IPS-18c (cell line): ENCODE measurements around the gene MAGI2.
"Not testable (repeated sequence)": the region's sequence is repeated elsewhere in the genome, so short reads cannot be mapped to it uniquely, and the experiment has no call there.

Experiments used
- H3K4me3 ChIP-seq: 2 replicates; pipeline ENCODE4 v1.7.0; 2013; ENCODE audit warnings: low read depth, mild to moderate bottlenecking, low read length, moderate library complexity; ENCODE audit not compliant: insufficient read depth
- H3K9me3 ChIP-seq: one replicate; pipeline ENCODE4 v1.6.1; 2013; ENCODE audit warnings: mild to moderate bottlenecking, low read length, moderate library complexity; ENCODE audit not compliant: control insufficient read depth, insufficient read depth

Gene MAGI2

DNA sequence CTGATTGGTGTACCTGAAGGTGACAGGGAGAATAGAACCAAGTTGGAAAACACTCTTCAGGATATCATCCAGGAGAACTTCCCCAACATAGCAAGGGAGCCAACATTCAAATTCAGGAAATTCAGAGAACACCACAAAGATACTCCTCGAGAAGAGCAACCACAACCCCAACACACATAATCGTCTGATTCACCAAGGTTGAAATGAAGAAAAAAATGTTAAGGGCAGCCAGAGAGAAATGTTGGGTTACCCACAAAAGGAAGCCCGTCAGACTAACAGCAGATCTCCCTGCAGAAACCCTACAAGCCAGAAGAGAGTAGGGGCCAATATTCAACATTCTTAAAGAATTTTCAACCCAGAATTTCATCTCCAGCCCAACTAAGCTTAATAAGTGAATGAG is 1164.0 kb downstream of the MAGI2 start:
- not testable (repeated sequence) for H3K4me3 ChIP-seq, H3K9me3 ChIP-seq

GRCh38 chr7:78284945-78285344 is 1168.5 kb downstream of the MAGI2 start:
- H3K4me3 ChIP-seq: no peak overlapping the region
- no peaks in the 10 kb centered on the region for H3K9me3 ChIP-seq

DNA sequence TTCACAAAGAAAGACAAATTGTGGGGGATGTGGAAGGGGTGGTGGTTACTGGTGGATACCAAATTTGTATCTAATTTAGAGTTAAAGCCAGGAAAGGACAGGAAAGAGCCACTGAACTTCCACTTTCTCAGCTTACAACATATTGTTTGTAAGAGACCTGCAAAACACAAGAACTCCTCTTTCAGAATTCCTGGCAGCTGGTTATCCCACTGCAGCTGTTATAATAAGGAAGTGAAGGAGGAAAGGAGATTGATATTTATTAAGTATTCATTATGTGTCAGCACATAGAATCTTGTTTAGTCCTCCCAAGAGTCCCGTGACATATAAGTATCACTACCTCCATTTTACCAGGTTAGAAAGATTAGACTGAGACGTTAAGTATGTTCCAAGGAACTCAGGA is 1173.2 kb downstream of the MAGI2 start:
- no peak overlapping the region for H3K4me3 ChIP-seq
- peaks cover 2% of the 10 kb centered on the region for H3K9me3 ChIP-seq

- Histone ChIP-seq H3K4me3 (no peak overlapping the region), H3K9me3 (peaks cover 2% of the 10 kb centered on the region)
Measured at GRCh38 chr7:78279457-78279856, 1174.0 kb downstream of the MAGI2 start.

GRCh38 chr7:78279032-78279431 is 1174.4 kb downstream of the MAGI2 start:
- Histone ChIP-seq H3K9me3 (peaks cover 2% of the 10 kb centered on the region), H3K4me3 (no peak overlapping the region)

DNA sequence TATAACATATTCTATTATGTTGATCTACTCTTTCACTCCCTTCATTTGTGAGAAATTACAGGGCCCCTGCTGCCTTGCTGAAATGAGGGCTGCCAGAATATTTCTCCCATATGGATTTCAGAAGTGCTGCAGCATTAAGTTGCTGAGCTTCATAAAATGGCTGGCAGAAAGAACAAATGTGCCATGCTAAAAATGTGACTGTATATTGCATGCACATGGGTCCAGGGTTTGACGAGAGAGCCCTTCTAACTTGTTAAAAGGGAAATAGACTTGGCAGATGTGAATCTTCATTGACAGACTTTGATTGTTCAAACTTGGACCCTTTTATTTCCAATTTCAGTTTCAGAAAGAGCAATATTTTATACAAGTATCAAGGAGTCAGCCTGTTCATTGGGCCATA is 1186.3 kb downstream of the MAGI2 start:
- Histone ChIP-seq H3K9me3 (no peaks in the 10 kb centered on the region), H3K4me3 (no peak overlapping the region)

DNA sequence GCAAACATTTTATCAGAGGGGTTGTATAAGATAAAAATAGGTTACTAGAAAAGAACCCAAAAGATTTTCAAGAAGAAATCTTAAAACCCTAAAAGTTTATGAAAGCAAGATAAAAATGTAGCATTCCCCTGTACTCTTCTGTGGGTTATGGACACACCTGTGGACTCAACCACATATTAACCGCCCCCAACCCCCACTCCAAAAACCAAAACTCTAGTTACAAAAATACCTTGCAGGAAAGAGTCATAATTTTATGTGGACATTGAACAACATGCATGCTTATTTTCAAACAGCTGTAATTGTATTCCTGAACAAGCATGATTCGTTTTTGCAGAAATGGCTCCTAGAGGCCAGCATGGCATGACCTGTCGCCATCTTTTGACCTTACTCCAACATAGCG is 1188.0 kb downstream of the MAGI2 start:
- Histone ChIP-seq H3K4me3 (no peak overlapping the region), H3K9me3 (no peaks in the 10 kb centered on the region)

GRCh38 chr7:78265071-78265470 is 1188.4 kb downstream of the MAGI2 start:
- Histone ChIP-seq H3K9me3 (no peaks in the 10 kb centered on the region), H3K4me3 (no peak overlapping the region)

- Histone ChIP-seq H3K9me3 (no peaks in the 10 kb centered on the region), H3K4me3 (no peak overlapping the region)
Measured at GRCh38 chr7:78264105-78264504, 1189.4 kb downstream of the MAGI2 start.

GRCh38 chr7:78261739-78262138 is 1191.7 kb downstream of the MAGI2 start:
- H3K4me3 ChIP-seq: no peak overlapping the region
- no peaks in the 10 kb centered on the region for H3K9me3 ChIP-seq

- no peaks in the 10 kb centered on the region for H3K9me3 ChIP-seq
- no peak overlapping the region for H3K4me3 ChIP-seq
Measured at GRCh38 chr7:78261302-78261701, 1192.2 kb downstream of the MAGI2 start.

DNA sequence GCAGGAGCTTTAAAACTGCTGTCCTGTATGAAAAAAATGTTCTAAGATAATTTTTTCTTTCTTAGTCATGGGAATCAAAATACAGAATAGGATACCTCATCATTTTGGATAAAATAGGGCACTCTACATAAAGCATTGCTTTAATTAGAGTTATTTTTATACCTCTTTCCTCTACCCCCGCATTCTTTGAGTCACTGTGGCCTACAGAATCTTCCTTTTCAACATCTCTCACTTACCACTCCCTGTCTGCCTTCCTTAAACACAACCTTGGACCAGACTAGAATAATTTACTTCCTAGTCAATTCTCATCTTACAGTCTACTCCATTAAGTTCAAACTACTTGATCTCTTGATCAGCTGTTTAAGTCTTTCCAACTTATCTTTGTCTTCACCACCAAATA is 1192.6 kb downstream of the MAGI2 start:
- Histone ChIP-seq H3K9me3 (no peaks in the 10 kb centered on the region), H3K4me3 (no peak overlapping the region)

GRCh38 chr7:78254726-78255055 is 1198.8 kb downstream of the MAGI2 start:
- Histone ChIP-seq H3K4me3 (no peak overlapping the region), H3K9me3 (no peaks in the 10 kb centered on the region)

GRCh38 chr7:78253850-78254725 is 1199.4 kb downstream of the MAGI2 start:
- H3K4me3 ChIP-seq: no peak overlapping the region
- H3K9me3 ChIP-seq: no peaks in the 10 kb centered on the region

- H3K9me3 ChIP-seq: peaks cover 4% of the 10 kb centered on the region
- no peak overlapping the region for H3K4me3 ChIP-seq
Measured at GRCh38 chr7:78248867-78249266, 1204.6 kb downstream of the MAGI2 start.

DNA sequence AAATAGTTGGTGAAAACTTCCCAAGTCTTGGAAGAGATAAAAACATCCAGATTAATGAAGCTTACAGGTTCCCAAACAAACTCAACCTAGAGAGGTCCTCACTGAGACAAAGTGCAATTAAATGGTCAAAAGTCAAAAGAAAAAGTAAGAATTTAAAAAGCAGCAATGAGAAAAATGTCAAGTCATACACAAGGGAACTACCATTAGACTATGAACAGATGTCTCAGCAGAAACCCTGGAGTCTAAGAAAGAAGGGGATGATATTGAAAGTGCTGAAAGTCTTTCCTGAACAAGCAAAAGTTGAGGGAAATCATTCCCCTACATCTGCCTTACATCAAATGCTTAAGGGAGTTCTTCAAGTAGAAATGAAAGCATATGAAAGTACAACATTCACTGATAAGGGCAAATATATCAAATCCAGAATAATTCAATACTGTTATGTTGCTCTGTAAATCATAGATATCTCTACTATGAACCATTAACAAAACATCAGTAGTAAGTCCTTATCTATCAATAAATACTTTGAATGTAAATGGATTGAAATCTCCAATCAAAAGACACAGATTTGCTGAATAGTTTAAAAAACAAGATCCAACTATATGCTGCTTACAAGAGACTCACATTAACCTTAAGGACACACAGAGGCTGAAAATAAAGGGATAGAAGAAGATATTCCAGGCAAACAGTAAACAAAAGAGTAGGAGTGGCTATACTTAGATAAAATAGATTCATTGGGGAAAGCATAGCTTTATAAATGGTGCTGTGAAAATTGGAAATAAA is 1205.4 kb downstream of the MAGI2 start:
- Histone ChIP-seq H3K9me3 (peaks cover 4% of the 10 kb centered on the region), H3K4me3 (no peak overlapping the region)

- not testable (repeated sequence) for H3K4me3 ChIP-seq, H3K9me3 ChIP-seq
Measured at GRCh38 chr7:78240179-78240578, 1213.3 kb downstream of the MAGI2 start.

- Histone ChIP-seq H3K4me3 (no peak overlapping the region), H3K9me3 (no peaks in the 10 kb centered on the region)
Measured at GRCh38 chr7:78234634-78235033, 1218.8 kb downstream of the MAGI2 start.
